Measurements from ENCODE around the gene ZNF580. TPM values are rescaled to one million over a fixed set of nuclear protein-coding genes. Genes with fewer than 3 reads are reported as not detected.

ZNF580 gene
- total RNA-seq, 1 donor from 2014 or later: 35.8 TPM

DNA sequence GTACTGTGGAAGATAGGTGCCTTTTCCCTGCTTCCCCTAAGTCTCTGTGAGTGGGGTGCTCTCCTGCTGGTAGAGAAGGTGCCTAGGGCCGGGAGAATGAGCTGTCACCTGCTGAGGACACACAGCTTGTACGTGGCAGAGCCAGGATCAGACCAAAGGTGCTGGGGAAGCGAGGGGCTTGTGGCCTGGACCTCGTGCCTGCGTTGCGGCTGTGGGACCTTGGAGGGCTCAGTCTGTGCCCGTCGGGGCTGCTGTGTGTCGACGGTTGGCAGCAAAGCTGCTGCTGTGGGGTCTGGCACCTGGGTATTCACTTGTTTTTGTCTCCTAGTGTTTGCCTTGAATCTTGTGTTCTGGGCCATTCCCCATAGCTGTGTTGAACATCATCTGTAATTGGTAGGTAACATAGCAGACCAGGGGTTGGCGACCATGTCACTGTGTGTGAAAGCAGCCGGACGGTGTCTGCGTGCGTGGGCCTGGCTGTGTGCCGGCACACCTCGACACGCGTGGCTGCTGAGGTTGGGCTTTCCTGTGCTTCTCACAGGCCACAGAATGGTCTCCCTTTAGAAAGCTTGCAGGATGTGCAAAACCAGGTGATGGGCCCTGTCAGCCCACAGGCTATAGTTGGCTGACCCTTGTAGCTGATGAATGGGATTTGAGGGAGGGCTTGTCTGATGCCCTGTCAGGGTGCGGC is 23.2 kb downstream of the ZNF580 start:
- H2AFZ ChIP-seq (ENCODE audit: low read depth, low read length): no peak overlapping the region
- H3K4me3 ChIP-seq (ENCODE audit: insufficient read depth, low read depth, low read length): no peak overlapping the region
- H3K9ac ChIP-seq (ENCODE audit: low read length): no peak overlapping the region
- H3K4me1 ChIP-seq (ENCODE audit: insufficient read depth, low read length): no peaks in the 10 kb centered on the region
- no peak for DNase-seq (ENCODE audit: low read depth)
- Mint-ChIP-seq H3K27ac (ENCODE audit: unreplicated experiment) (no peak overlapping the region), H3K36me3 (ENCODE audit: low read depth, unreplicated experiment) (peaks cover 16% of the 10 kb centered on the region), H3K27me3 (ENCODE audit: low read depth, unreplicated experiment) (no peaks in the 10 kb centered on the region), H3K4me3 (ENCODE audit: unreplicated experiment) (no peak overlapping the region), H3K4me1 (ENCODE audit: low read depth, unreplicated experiment) (peaks cover 14% of the 10 kb centered on the region), H3K9me3 (ENCODE audit: unreplicated experiment) (no peaks in the 10 kb centered on the region)
- peaks cover 92% of the 10 kb centered on the region for H3K79me2 ChIP-seq (ENCODE audit: insufficient read depth, low read length)
- no peaks in the 10 kb centered on the region for H3K27me3 ChIP-seq (ENCODE audit: insufficient read depth, low read length)
- no peak overlapping the region for H3K27ac ChIP-seq (ENCODE audit: low read depth, low read length)
- no peaks in the 10 kb centered on the region for H3K9me3 ChIP-seq (ENCODE audit: insufficient read depth, low read depth, low read length)
- H3K36me3 ChIP-seq (ENCODE audit: insufficient read depth, low read length): peaks cover 29% of the 10 kb centered on the region
- no peak for FAIRE-seq
- no peak for TF ChIP-seq EZH2 (IDR thresholded peaks at IDR 0.05; ENCODE audit: insufficient read depth, low read length)
- TF ChIP-seq, protein P1, sequence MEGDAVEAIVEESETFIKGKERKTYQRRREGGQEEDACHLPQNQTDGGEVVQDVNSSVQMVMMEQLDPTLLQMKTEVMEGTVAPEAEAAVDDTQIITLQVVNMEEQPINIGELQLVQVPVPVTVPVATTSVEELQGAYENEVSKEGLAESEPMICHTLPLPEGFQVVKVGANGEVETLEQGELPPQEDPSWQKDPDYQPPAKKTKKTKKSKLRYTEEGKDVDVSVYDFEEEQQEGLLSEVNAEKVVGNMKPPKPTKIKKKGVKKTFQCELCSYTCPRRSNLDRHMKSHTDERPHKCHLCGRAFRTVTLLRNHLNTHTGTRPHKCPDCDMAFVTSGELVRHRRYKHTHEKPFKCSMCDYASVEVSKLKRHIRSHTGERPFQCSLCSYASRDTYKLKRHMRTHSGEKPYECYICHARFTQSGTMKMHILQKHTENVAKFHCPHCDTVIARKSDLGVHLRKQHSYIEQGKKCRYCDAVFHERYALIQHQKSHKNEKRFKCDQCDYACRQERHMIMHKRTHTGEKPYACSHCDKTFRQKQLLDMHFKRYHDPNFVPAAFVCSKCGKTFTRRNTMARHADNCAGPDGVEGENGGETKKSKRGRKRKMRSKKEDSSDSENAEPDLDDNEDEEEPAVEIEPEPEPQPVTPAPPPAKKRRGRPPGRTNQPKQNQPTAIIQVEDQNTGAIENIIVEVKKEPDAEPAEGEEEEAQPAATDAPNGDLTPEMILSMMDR (IDR thresholded peaks at IDR 0.05; ENCODE audit: insufficient read depth, low read depth, low read length): no peak
- no peak overlapping the region for H3K4me2 ChIP-seq (ENCODE audit: low read length)
- H4K20me1 ChIP-seq (ENCODE audit: insufficient read depth, low read length): peaks cover 97% of the 10 kb centered on the region

GRCh38 chr19:55666343-55667005 is 25.7 kb downstream of the ZNF580 start:
- DNase-seq (ENCODE audit: low read depth): no peak
- Mint-ChIP-seq H3K36me3 (ENCODE audit: low read depth, unreplicated experiment) (peaks cover 19% of the 10 kb centered on the region), H3K4me1 (ENCODE audit: low read depth, unreplicated experiment) (peaks cover 8% of the 10 kb centered on the region), H3K4me3 (ENCODE audit: unreplicated experiment) (no peak overlapping the region), H3K27ac (ENCODE audit: unreplicated experiment) (no peak overlapping the region), H3K27me3 (ENCODE audit: low read depth, unreplicated experiment) (no peaks in the 10 kb centered on the region), H3K9me3 (ENCODE audit: unreplicated experiment) (peaks cover 1% of the 10 kb centered on the region)
- Histone ChIP-seq H3K4me2 (ENCODE audit: low read length) (no peak overlapping the region), H3K27me3 (ENCODE audit: insufficient read depth, low read length) (no peaks in the 10 kb centered on the region), H3K79me2 (ENCODE audit: insufficient read depth, low read length) (peaks cover 92% of the 10 kb centered on the region), H3K36me3 (ENCODE audit: insufficient read depth, low read length) (peaks cover 32% of the 10 kb centered on the region), H3K4me1 (ENCODE audit: insufficient read depth, low read length) (no peaks in the 10 kb centered on the region), H3K9me3 (ENCODE audit: insufficient read depth, low read depth, low read length) (no peaks in the 10 kb centered on the region), H3K4me3 (ENCODE audit: insufficient read depth, low read depth, low read length) (no peak overlapping the region), H3K9ac (ENCODE audit: low read length) (no peak overlapping the region), H3K27ac (ENCODE audit: low read depth, low read length) (no peak overlapping the region), H2AFZ (ENCODE audit: low read depth, low read length) (no peak overlapping the region), H4K20me1 (ENCODE audit: insufficient read depth, low read length) (peaks cover 97% of the 10 kb centered on the region)
- no peak for TF ChIP-seq EZH2 (IDR thresholded peaks at IDR 0.05; ENCODE audit: insufficient read depth, low read length)
- TF ChIP-seq, protein P1 (IDR thresholded peaks at IDR 0.05; ENCODE audit: insufficient read depth, low read depth, low read length): no peak
- no peak for FAIRE-seq

DNA sequence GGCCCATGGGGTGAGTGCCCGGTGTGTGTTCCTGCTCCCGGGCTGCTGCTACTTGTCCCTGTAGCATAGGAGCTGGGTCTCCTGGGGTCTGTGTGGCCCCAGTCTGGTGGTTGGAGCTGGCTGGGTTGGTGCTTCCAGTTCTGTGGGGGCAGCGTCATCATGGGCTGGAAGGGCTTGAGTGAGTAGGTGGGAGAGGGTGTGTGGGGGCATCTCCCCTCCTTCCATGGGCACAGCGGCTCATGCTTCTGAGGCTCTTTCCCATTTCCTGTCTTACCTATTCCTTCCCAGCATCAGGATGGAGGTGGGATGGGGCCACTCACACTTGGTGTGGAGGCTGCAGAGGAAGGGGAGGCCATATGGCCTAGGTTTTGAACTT is 26.2 kb downstream of the ZNF580 start:
- Mint-ChIP-seq H3K4me3 (ENCODE audit: unreplicated experiment) (no peak overlapping the region), H3K36me3 (ENCODE audit: low read depth, unreplicated experiment) (peaks cover 19% of the 10 kb centered on the region), H3K27ac (ENCODE audit: unreplicated experiment) (no peak overlapping the region), H3K9me3 (ENCODE audit: unreplicated experiment) (peaks cover 1% of the 10 kb centered on the region), H3K4me1 (ENCODE audit: low read depth, unreplicated experiment) (peaks cover 8% of the 10 kb centered on the region), H3K27me3 (ENCODE audit: low read depth, unreplicated experiment) (no peaks in the 10 kb centered on the region)
- H3K4me1 ChIP-seq (ENCODE audit: insufficient read depth, low read length): no peaks in the 10 kb centered on the region
- H3K4me3 ChIP-seq (ENCODE audit: insufficient read depth, low read depth, low read length): no peak overlapping the region
- no peak overlapping the region for H3K27ac ChIP-seq (ENCODE audit: low read depth, low read length)
- DNase-seq (ENCODE audit: low read depth): no peak
- peaks cover 32% of the 10 kb centered on the region for H3K36me3 ChIP-seq (ENCODE audit: insufficient read depth, low read length)
- peaks cover 97% of the 10 kb centered on the region for H4K20me1 ChIP-seq (ENCODE audit: insufficient read depth, low read length)
- TF ChIP-seq, protein P1 (IDR thresholded peaks at IDR 0.05; ENCODE audit: insufficient read depth, low read depth, low read length): no peak
- TF ChIP-seq EZH2 (IDR thresholded peaks at IDR 0.05; ENCODE audit: insufficient read depth, low read length): no peak
- no peak overlapping the region for H3K9ac ChIP-seq (ENCODE audit: low read length)
- H3K9me3 ChIP-seq (ENCODE audit: insufficient read depth, low read depth, low read length): no peaks in the 10 kb centered on the region
- H3K4me2 ChIP-seq (ENCODE audit: low read length): no peak overlapping the region
- H2AFZ ChIP-seq (ENCODE audit: low read depth, low read length): no peak overlapping the region
- FAIRE-seq: no peak
- no peaks in the 10 kb centered on the region for H3K27me3 ChIP-seq (ENCODE audit: insufficient read depth, low read length)
- peaks cover 90% of the 10 kb centered on the region for H3K79me2 ChIP-seq (ENCODE audit: insufficient read depth, low read length)
